H9 (cell line): ENCODE results near the gene CDH13. TPM values are rescaled to one million over a fixed set of nuclear protein-coding genes. Genes with fewer than 3 reads are reported as not detected.

Source experiments
- DNase-seq: peaks from one replicate; pipeline ENCODE4 v3.0.0-alpha.2; 2017
- H2AFZ ChIP-seq: one replicate; pipeline ENCODE4 v1.6.1; 2013; ENCODE audit warnings: mild to moderate bottlenecking, low read length, control low read depth, moderate library complexity
- H2AK5ac ChIP-seq: 2 replicates; pipeline ENCODE4 v1.6.1; 2013; ENCODE audit warnings: low read length, control low read depth, mixed read lengths; ENCODE audit not compliant: insufficient read length
- H2BK120ac ChIP-seq: one replicate; pipeline ENCODE4 v1.6.1; 2013; ENCODE audit warnings: low read depth, mild to moderate bottlenecking, low read length, control low read depth, inconsistent platforms; ENCODE audit not compliant: poor library complexity, severe bottlenecking
- H2BK12ac ChIP-seq: 2 replicates; pipeline ENCODE4 v1.6.1; 2013; ENCODE audit warnings: low read length, control low read depth, mixed read lengths, low read depth; ENCODE audit not compliant: insufficient read length
- H2BK15ac ChIP-seq: 2 replicates; pipeline ENCODE4 v1.6.1; 2013; ENCODE audit warnings: low read depth, low read length, control low read depth
- H2BK20ac ChIP-seq: one replicate; pipeline ENCODE4 v1.6.1; 2013; ENCODE audit warnings: low read depth, mild to moderate bottlenecking, low read length, control low read depth, inconsistent platforms; ENCODE audit not compliant: poor library complexity, severe bottlenecking
- H2BK5ac ChIP-seq: 2 replicates; pipeline ENCODE4 v1.6.1; 2013; ENCODE audit warnings: low read length, control low read depth, mixed read lengths; ENCODE audit not compliant: insufficient read length
- H3K14ac ChIP-seq: 2 replicates; pipeline ENCODE4 v1.6.1; 2013; ENCODE audit warnings: low read length, control low read depth; ENCODE audit not compliant: insufficient read depth
- H3K18ac ChIP-seq: 2 replicates; pipeline ENCODE4 v1.6.1; 2013; ENCODE audit warnings: low read depth, mild to moderate bottlenecking, mixed read lengths, low read length, control low read depth; ENCODE audit not compliant: insufficient read length
- H3K23ac ChIP-seq: 2 replicates; pipeline ENCODE4 v1.6.1; 2013; ENCODE audit warnings: low read length, control low read depth, mixed read lengths, low read depth; ENCODE audit not compliant: insufficient read length
- H3K23me2 ChIP-seq: 2 replicates; pipeline ENCODE4 v1.6.1; 2013; ENCODE audit warnings: low read depth, mild to moderate bottlenecking, mixed read lengths, low read length, control low read depth; ENCODE audit not compliant: insufficient read length, poor library complexity, severe bottlenecking
- H3K27ac ChIP-seq: 2 replicates; pipeline ENCODE4 v1.5.1; 2013; ENCODE audit warnings: low read length, control low read depth, mixed read lengths, low read depth; ENCODE audit not compliant: insufficient read length
- H3K27me3 ChIP-seq: 2 replicates; pipeline ENCODE4 v1.6.1; 2013; ENCODE audit warnings: low read length, control low read depth, inconsistent platforms; ENCODE audit not compliant: insufficient read depth
- H3K4ac ChIP-seq: 2 replicates; pipeline ENCODE4 v1.6.1; 2013; ENCODE audit warnings: low read depth, mild to moderate bottlenecking, control low read depth, inconsistent platforms, low read length, moderate library complexity
- H3K4me1 ChIP-seq: 2 replicates; pipeline ENCODE4 v1.6.1; 2013; ENCODE audit warnings: low read length, control low read depth, inconsistent platforms; ENCODE audit not compliant: insufficient read depth
- H3K4me2 ChIP-seq: 2 replicates; pipeline ENCODE4 v1.6.1; 2013; ENCODE audit warnings: low read length, control low read depth, mixed read lengths; ENCODE audit not compliant: insufficient read length, insufficient read depth
- H3K56ac ChIP-seq: 2 replicates; pipeline ENCODE4 v1.6.1; 2013; ENCODE audit warnings: low read depth, mild to moderate bottlenecking, mixed read lengths, low read length, control low read depth; ENCODE audit not compliant: insufficient read length
- H3K79me1 ChIP-seq: 2 replicates; pipeline ENCODE4 v1.6.1; 2013; ENCODE audit warnings: low read depth, mild to moderate bottlenecking, moderate library complexity, low read length, control low read depth, inconsistent platforms; ENCODE audit not compliant: insufficient read depth, poor library complexity, severe bottlenecking
- H3K79me2 ChIP-seq: 2 replicates; pipeline ENCODE4 v1.6.1; 2013; ENCODE audit warnings: low read length, control low read depth, inconsistent platforms; ENCODE audit not compliant: insufficient read depth
- H3K9ac ChIP-seq: 2 replicates; pipeline ENCODE4 v1.6.1; 2013; ENCODE audit warnings: low read length, control low read depth, mixed read lengths; ENCODE audit not compliant: insufficient read length; ENCODE audit errors: extremely low read depth
- H3K9me3 ChIP-seq: one replicate; pipeline ENCODE4 v1.6.1; 2013; ENCODE audit warnings: low read depth, low read length, inconsistent platforms; ENCODE audit not compliant: control insufficient read depth
- H3T11ph ChIP-seq: one replicate; pipeline ENCODE4 v1.6.1; 2013; ENCODE audit warnings: mild to moderate bottlenecking, low read length, control low read depth, inconsistent platforms
- H4K20me1 ChIP-seq: one replicate; pipeline ENCODE4 v1.6.1; 2013; ENCODE audit not compliant: control insufficient read depth, insufficient read length, insufficient read depth
- H4K5ac ChIP-seq: 2 replicates; pipeline ENCODE4 v1.6.1; 2013; ENCODE audit warnings: low read depth, mild to moderate bottlenecking, mixed read lengths, low read length, control low read depth; ENCODE audit not compliant: insufficient read length
- H4K8ac ChIP-seq: replicated peaks from 2 replicates; pipeline ENCODE4 v1.6.1; 2013; ENCODE audit warnings: low read length, control low read depth, mixed read lengths, low read depth; ENCODE audit not compliant: insufficient read length
- H4K91ac ChIP-seq: 2 replicates; pipeline ENCODE4 v1.6.1; 2013; ENCODE audit warnings: low read depth, mild to moderate bottlenecking, moderate library complexity, mixed read lengths, low read length, control low read depth; ENCODE audit not compliant: insufficient read length
- H3K27ac Mint-ChIP-seq, 3 experiments: 2 replicates in 2 of 3; 3 replicates in 1 of 3; pipeline ENCODE4 v1.8.0; 2020 to 2021; ENCODE audit warnings: mixed read lengths in 3 of 3, mild to moderate bottlenecking in 1 of 3, moderate library complexity in 1 of 3
- H3K27me3 Mint-ChIP-seq: 2 replicates; pipeline ENCODE4 v1.8.0; 2021; ENCODE audit warnings: low read depth, mild to moderate bottlenecking, moderate library complexity, mixed read lengths
- H3K36me3 Mint-ChIP-seq, 3 experiments: 2 replicates in 2 of 3; 3 replicates in 1 of 3; pipeline ENCODE4 v1.8.0; 2020 to 2021; ENCODE audit warnings: low read depth in 3 of 3, mixed read lengths in 3 of 3; ENCODE audit not compliant: insufficient read depth in 1 of 3
- H3K4me1 Mint-ChIP-seq, 2 experiments: 2 replicates each; pipeline ENCODE4 v1.8.0; 2020; ENCODE audit warnings: mixed read lengths in 2 of 2
- H3K4me3 Mint-ChIP-seq, 2 experiments: 2 replicates in 1 of 2; 3 replicates in 1 of 2; pipeline ENCODE4 v1.8.0; 2020 to 2021; ENCODE audit warnings: mild to moderate bottlenecking in 2 of 2, mixed read lengths in 2 of 2, moderate library complexity in 1 of 2
- H3K9me3 Mint-ChIP-seq, 2 experiments: 2 replicates in 1 of 2; 3 replicates in 1 of 2; pipeline ENCODE4 v1.8.0; 2020; ENCODE audit warnings: mild to moderate bottlenecking in 2 of 2, mixed read lengths in 2 of 2, moderate library complexity in 1 of 2
- WGBS: extraction: QIAGEN DNeasy Blood & Tissue Kit; methylation state at CpG from one replicate; pipeline ENCODE4 v1.1.7; 2013; ENCODE audit warnings: missing lambda C conversion rate, low lambda C conversion rate, mixed read lengths; ENCODE audit not compliant: insufficient read length; ENCODE audit errors: extremely low coverage; 5-methylcytosine and 5-hydroxymethylcytosine counted together
- total RNA-seq: library from RNA; stranded (reverse); gene quantifications from 2 replicates; pipeline ENCODE4 v1.2.1, GENCODE V29; 2021
- TF ChIP-seq, protein P1 (sequence below): fragments of 200-600 bp; sonication (generic); conservative IDR thresholded peaks from 3 replicates; pipeline ENCODE4 v1.8.0; 2021; ENCODE audit warnings: antibody characterized with exemption, mild to moderate bottlenecking

CDH13 gene
- total RNA-seq, 1 experiment from 2014 or later: 1.5 TPM

DNA sequence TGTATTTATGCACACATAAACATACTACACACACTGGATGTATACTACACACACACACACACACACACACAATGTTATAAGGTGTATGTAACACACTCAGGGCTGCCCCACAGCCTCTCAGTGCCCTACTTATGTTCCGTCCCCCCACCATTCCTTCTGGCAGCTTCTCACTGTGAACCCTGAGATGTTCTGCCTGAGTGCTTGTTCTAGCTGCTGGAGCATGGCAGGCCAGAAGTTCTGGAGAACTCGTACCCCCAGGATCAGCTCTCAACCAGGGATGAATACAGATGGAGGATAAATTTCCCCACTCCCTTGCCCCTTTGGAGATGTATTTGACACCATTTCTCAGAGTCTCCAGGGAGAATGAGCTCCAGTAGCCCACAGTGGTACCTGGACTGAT lies 76.4 kb downstream of the CDH13 start:
- H3K27ac ChIP-seq: no peak overlapping the region
- H4K8ac ChIP-seq: no peak overlapping the region
- no peak overlapping the region for H3K4ac ChIP-seq
- no peaks in the 10 kb centered on the region for H3K27me3 ChIP-seq
- no CpG with 5 or more reads among the region's 2 CpGs for WGBS
- H2AFZ ChIP-seq: no peak overlapping the region
- Mint-ChIP-seq H3K27me3 (peaks cover 2% of the 10 kb centered on the region; the same call in 1 of the 2 replicates), H3K4me1 (peaks cover 37 to 50% of the 10 kb centered on the region in 2 experiments), H3K36me3 (no peaks in the 10 kb centered on the region), H3K4me3 (no peak overlapping the region), H3K27ac (peak overlapping the region in 1 of 3 experiments; percentile 46; a peak in 1 of 7 replicates), H3K9me3 (no peaks in the 10 kb centered on the region)
- no peaks in the 10 kb centered on the region for H3K79me1 ChIP-seq
- no peak overlapping the region for H2BK5ac ChIP-seq
- H3K4me1 ChIP-seq: no peaks in the 10 kb centered on the region; the same call in 1 of the 2 replicates
- no peak overlapping the region for H2AK5ac ChIP-seq
- H3T11ph ChIP-seq: no peak overlapping the region
- no peaks in the 10 kb centered on the region for H3K79me2 ChIP-seq
- no peak overlapping the region for H2BK20ac ChIP-seq
- no peak overlapping the region for H2BK15ac ChIP-seq
- no peak overlapping the region for H2BK120ac ChIP-seq
- H4K5ac ChIP-seq: no peak overlapping the region
- H3K14ac ChIP-seq: no peak overlapping the region; the same call in 1 of the 2 replicates
- H3K23me2 ChIP-seq: no peaks in the 10 kb centered on the region
- H3K4me2 ChIP-seq: no peak overlapping the region
- H3K56ac ChIP-seq: no peak overlapping the region
- H4K20me1 ChIP-seq: no peaks in the 10 kb centered on the region
- no peak overlapping the region for H2BK12ac ChIP-seq
- no peak overlapping the region for H3K23ac ChIP-seq
- H3K18ac ChIP-seq: no peak overlapping the region
- no peak overlapping the region for H4K91ac ChIP-seq
- TF ChIP-seq, protein P1, sequence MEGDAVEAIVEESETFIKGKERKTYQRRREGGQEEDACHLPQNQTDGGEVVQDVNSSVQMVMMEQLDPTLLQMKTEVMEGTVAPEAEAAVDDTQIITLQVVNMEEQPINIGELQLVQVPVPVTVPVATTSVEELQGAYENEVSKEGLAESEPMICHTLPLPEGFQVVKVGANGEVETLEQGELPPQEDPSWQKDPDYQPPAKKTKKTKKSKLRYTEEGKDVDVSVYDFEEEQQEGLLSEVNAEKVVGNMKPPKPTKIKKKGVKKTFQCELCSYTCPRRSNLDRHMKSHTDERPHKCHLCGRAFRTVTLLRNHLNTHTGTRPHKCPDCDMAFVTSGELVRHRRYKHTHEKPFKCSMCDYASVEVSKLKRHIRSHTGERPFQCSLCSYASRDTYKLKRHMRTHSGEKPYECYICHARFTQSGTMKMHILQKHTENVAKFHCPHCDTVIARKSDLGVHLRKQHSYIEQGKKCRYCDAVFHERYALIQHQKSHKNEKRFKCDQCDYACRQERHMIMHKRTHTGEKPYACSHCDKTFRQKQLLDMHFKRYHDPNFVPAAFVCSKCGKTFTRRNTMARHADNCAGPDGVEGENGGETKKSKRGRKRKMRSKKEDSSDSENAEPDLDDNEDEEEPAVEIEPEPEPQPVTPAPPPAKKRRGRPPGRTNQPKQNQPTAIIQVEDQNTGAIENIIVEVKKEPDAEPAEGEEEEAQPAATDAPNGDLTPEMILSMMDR: no peak
- H3K9me3 ChIP-seq: no peaks in the 10 kb centered on the region
- no peak overlapping the region for H3K9ac ChIP-seq
- DNase-seq: no peak
